T-helper 1 cell (primary cell): ENCODE data around the gene SPNS2.

Experiments used
- DNase-seq, 5 donors: peaks; one replicate each; pipeline ENCODE4 v3.0.0-alpha.2; 2012 to 2020

SPNS2 gene

GRCh38 chr17:4551796-4552525 lies 53.3 kb downstream of the SPNS2 start:
- DNase-seq, result no peak

- DNase-seq, result no peak
These were observed 55.0 kb downstream of the SPNS2 start for GRCh38 chr17:4553669-4554068.

GRCh38 chr17:4554441-4554996 lies 55.8 kb downstream of the SPNS2 start:
- DNase-seq, result no peak

GRCh38 chr17:4554997-4555799 lies 56.5 kb downstream of the SPNS2 start, which contains the start of gene MYBBP1A:
Gene MYBBP1A (minus strand): TSS chr17:4555384. CDS start chr17:4555324, 60 bp downstream.
- peak; percentile 96 to 98 (median 96) for DNase-seq

GRCh38 chr17:4555873-4556759 lies 57.4 kb downstream of the SPNS2 start:
- no peak for DNase-seq

- no peak for DNase-seq
These were observed 58.3 kb downstream of the SPNS2 start for GRCh38 chr17:4556996-4557395.

GRCh38 chr17:4557626-4558346 lies 59.1 kb downstream of the SPNS2 start:
- no peak for DNase-seq

GRCh38 chr17:4558347-4558971 lies 59.8 kb downstream of the SPNS2 start:
- DNase-seq, result no peak

- DNase-seq, result no peak
These were observed 60.6 kb downstream of the SPNS2 start for GRCh38 chr17:4559139-4559791.

GRCh38 chr17:4559966-4560365 lies 61.3 kb downstream of the SPNS2 start:
- DNase-seq, result no peak

GRCh38 chr17:4560421-4560820 lies 61.7 kb downstream of the SPNS2 start, which contains the start of gene GGT6:
Gene GGT6 (minus strand): TSS chr17:4560577. CDS start chr17:4560521, 56 bp downstream.
- DNase-seq, result no peak

- DNase-seq, result no peak
These were observed 62.2 kb downstream of the SPNS2 start for GRCh38 chr17:4560837-4561256.

GRCh38 chr17:4562015-4562969 lies 63.6 kb downstream of the SPNS2 start:
- no peak for DNase-seq

- peak in 3 of 5 donors; percentile 32 to 68 (median 48) for DNase-seq
These were observed 66.8 kb downstream of the SPNS2 start for GRCh38 chr17:4565209-4566141.

GRCh38 chr17:4566785-4567184 lies 68.1 kb downstream of the SPNS2 start:
- peak in 2 of 5 donors; percentile 17 to 30 for DNase-seq

- DNase-seq, result no peak
These were observed 70.9 kb downstream of the SPNS2 start for GRCh38 chr17:4569591-4569990.

GRCh38 chr17:4572131-4572530 lies 73.5 kb downstream of the SPNS2 start:
- DNase-seq, result no peak

GRCh38 chr17:4573115-4573514 lies 74.4 kb downstream of the SPNS2 start:
- DNase-seq, result no peak
